HepG2 (cell line): ENCODE data around the gene DLG2. TPM values are rescaled to one million over a fixed set of nuclear protein-coding genes. Genes with fewer than 3 reads are reported as not detected.

Experiments
- ATAC-seq: fragments of 200-7000 bp; cut with Tn5 transposase; 3 replicates; pipeline ENCODE4 v1.9.1; 2020; ENCODE audit warnings: mild to moderate bottlenecking, moderate library complexity
- BruUV-seq: library from RNA; stranded (reverse); fragments of 400-500 nt; replicated peaks from 2 replicates; lab custom pipeline; 2021; lab: Mats Ljungman, UMichigan
- CTCF ChIA-PET: fragments of 300-600 bp; formaldehyde crosslinking; extraction: SDS; loops from one replicate; lab custom pipeline; 2021; ENCODE audit warnings: low total read pairs, inconsistent platforms, low intra/inter-chr PET ratio; lab: Yijun Ruan, JAX
- POLR2A ChIA-PET: fragments of 350-600 bp; sonication (Branson Sonifier 250); formaldehyde crosslinking; loops from one replicate; lab custom pipeline; 2020; ENCODE audit warnings: antibody characterized with exemption, inconsistent platforms; lab: Yijun Ruan, JAX
- DNase-seq: peaks from one replicate; pipeline ENCODE4 v3.0.0-alpha.2; 2015; ENCODE audit warnings: low spot score
- FAIRE-seq: peaks from 3 replicates; lab custom pipeline; 2011; peaks lifted over from hg19 to GRCh38; lab: Jason Lieb, UNC
- H2AFZ ChIP-seq: one replicate; pipeline ENCODE4 v1.6.1; 2011; ENCODE audit warnings: low read length, inconsistent platforms
- H3K27ac ChIP-seq: fragments of 300-600 bp; 3 replicates; pipeline ENCODE4 v1.8.0; 2011; ENCODE audit warnings: mixed run types, mild to moderate bottlenecking, mixed read lengths, low read length, inconsistent platforms; ENCODE audit not compliant: insufficient read depth; ENCODE audit errors: extremely low read length
- H3K27me3 ChIP-seq, 2 experiments: fragments of 200-600 bp in 1 of 2; 2 replicates in 1 of 2; 3 replicates in 1 of 2; pipeline versions ENCODE4 v1.6.0 to v1.8.0; 2011; ENCODE audit warnings: low read length in 2 of 2, mild to moderate bottlenecking in 2 of 2, moderate library complexity in 2 of 2, inconsistent platforms in 1 of 2; ENCODE audit not compliant: insufficient read depth in 2 of 2, control insufficient read depth in 1 of 2
- H3K36me3 ChIP-seq, 2 experiments: fragments of 200-600 bp in 1 of 2; replicated peaks in 1 of 2; 2 replicates in 1 of 2; 3 replicates in 1 of 2; pipeline versions ENCODE4 v1.5.1 to v1.8.0; 2011; ENCODE audit warnings: low read length in 2 of 2, inconsistent platforms in 1 of 2; ENCODE audit not compliant: insufficient read depth in 2 of 2, control insufficient read depth in 1 of 2
- H3K4me1 ChIP-seq: 2 replicates; pipeline ENCODE4 v1.5.1; 2012; ENCODE audit warnings: low read length, inconsistent platforms; ENCODE audit not compliant: insufficient read depth
- H3K4me2 ChIP-seq: 2 replicates; pipeline ENCODE4 v1.6.0; 2011; ENCODE audit warnings: low read depth, low read length, inconsistent platforms
- H3K4me3 ChIP-seq, 3 experiments: fragments of 200-600 bp in 1 of 3; sonication (generic), shearing (Covaris generic) in 1 of 3; replicated peaks in 1 of 3; 2 replicates each; pipeline ENCODE4 v1.5.1; 2011 to 2016; ENCODE audit warnings: low read length in 3 of 3, inconsistent platforms in 2 of 3, low read depth in 2 of 3, mild to moderate bottlenecking in 2 of 3, control low read depth in 1 of 3, mixed read lengths in 1 of 3; ENCODE audit not compliant: insufficient read depth in 1 of 3
- H3K79me2 ChIP-seq: one replicate; pipeline ENCODE4 v1.6.1; 2011; ENCODE audit warnings: low read length, inconsistent platforms; ENCODE audit not compliant: insufficient read depth
- H3K9ac ChIP-seq: 2 replicates; pipeline ENCODE4 v1.6.0; 2011; ENCODE audit warnings: mild to moderate bottlenecking, low read depth, low read length, inconsistent platforms; ENCODE audit not compliant: insufficient read depth
- H3K9me3 ChIP-seq: 2 replicates; pipeline ENCODE4 v1.5.1; 2012; ENCODE audit warnings: mild to moderate bottlenecking, low read length
- H4K20me1 ChIP-seq: 2 replicates; pipeline ENCODE4 v1.6.0; 2011; ENCODE audit warnings: inconsistent platforms, mild to moderate bottlenecking, low read length, moderate library complexity; ENCODE audit not compliant: insufficient read depth
- FOXC1 ChIP-seq: sonication (generic); formaldehyde crosslinking; IDR thresholded peaks from 2 replicates; pipeline ENCODE4 v1.8.0; 2022; ENCODE audit warnings: mild to moderate bottlenecking, missing genetic modification reagents, borderline replicate concordance
- NCOA2 ChIP-seq: sonication (generic); formaldehyde crosslinking; IDR thresholded peaks from 2 replicates; pipeline ENCODE4 v1.8.0; 2022; ENCODE audit warnings: inconsistent platforms
- ZNF33A ChIP-seq: sonication (generic); formaldehyde crosslinking; IDR thresholded peaks from 2 replicates; pipeline ENCODE4 v1.5.1; 2020; ENCODE audit warnings: missing genetic modification reagents, mild to moderate bottlenecking, moderate library complexity, borderline replicate concordance
- ZNF530 ChIP-seq: sonication (generic); formaldehyde crosslinking; IDR thresholded peaks from 2 replicates; pipeline ENCODE4 v1.5.0; 2020; ENCODE audit warnings: low read depth, mild to moderate bottlenecking, missing genetic modification reagents
- WGBS: methylation state at CpG from one replicate; pipeline ENCODE4 v1.1.6; 2017; ENCODE audit warnings: low lambda C conversion rate; 5-methylcytosine and 5-hydroxymethylcytosine counted together
- in situ Hi-C: cut with HindIII; loops from 2 replicates; pipeline ENCODE4 v1.10.0; 2017; ENCODE audit warnings: low pct_unique_long_range_greater_than_20kb; ENCODE audit not compliant: extremely low pct_ligation_motif_present
- intact Hi-C: fragments of 100-400 bp; cut with micrococcal nuclease; formaldehyde crosslinking; loops from one replicate; pipeline ENCODE4 v1.10.0; 2022; ENCODE audit not compliant: unreplicated experiment
- polyA plus RNA-seq, 8 experiments: library from polyadenylated mRNA; depleted of rRNA in 3 of 8; stranded (reverse) in 7 of 8; unstranded in 1 of 8; fragments of >200 nt; fragmentation: Illumina TruSeq in 4 of 8; extraction: Trizol in 4 of 8; gene quantifications; 2 replicates each; pipeline versions ENCODE4 v1.2.1 to v1.2.3, GENCODE V29; 2011 to 2016; ENCODE audit warnings: low read depth in 4 of 8, missing spikeins in 1 of 8, mixed read lengths in 1 of 8; ENCODE audit not compliant: insufficient read depth in 1 of 8
- total RNA-seq, 5 experiments: library from RNA; depleted of rRNA; stranded (reverse); fragments of >200 nt; fragmentation: Illumina TruSeq; extraction: Trizol; gene quantifications; 2 replicates each; pipeline ENCODE4 v1.2.3, GENCODE V29; 2016; ENCODE audit warnings: low read depth in 1 of 5
- TF ChIP-seq, protein P1 (sequence below): sonication (generic); formaldehyde crosslinking; IDR thresholded peaks from 2 replicates; pipeline ENCODE4 v1.8.1; 2023; ENCODE audit warnings: mild to moderate bottlenecking, missing genetic modification reagents
- TF ChIP-seq, protein P2 (sequence below): sonication (generic); formaldehyde crosslinking; IDR thresholded peaks from 2 replicates; pipeline ENCODE4 v1.4.0; 2020; ENCODE audit warnings: low read depth, mild to moderate bottlenecking, missing genetic modification reagents

The DLG2 gene
- total and polyA plus RNA-seq, 2 of the 13 experiments (the other 11 are each of a cell fraction or from before 2014, with no cell fraction given), result 0.46 to 1.0 TPM

DNA sequence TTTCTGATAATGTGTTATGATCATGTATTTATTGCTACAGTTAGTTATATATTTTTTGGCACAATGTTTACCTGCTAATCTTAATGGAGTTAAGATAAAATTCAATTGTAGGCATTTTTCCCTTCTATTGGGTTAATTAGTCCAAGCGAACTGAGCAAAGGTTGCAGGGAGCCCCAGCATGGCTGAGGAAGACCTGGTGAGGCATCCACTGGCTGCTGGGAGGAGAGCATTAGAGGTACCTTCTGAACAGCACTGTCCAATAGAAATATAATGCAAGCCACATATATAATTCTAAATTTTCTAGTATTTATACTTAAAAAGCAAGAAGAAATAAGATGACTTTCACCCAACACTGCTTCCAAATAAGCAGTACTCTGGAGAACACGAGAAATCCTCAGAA, 19.9 kb upstream of the DLG2 start:
- Histone ChIP-seq H3K9ac (peak overlapping the region; percentile 80), H2AFZ (peak overlapping the region; percentile 79), H3K36me3 (no peaks in the 10 kb centered on the region; a peak in 1 of 5 replicates), H3K4me1 (peaks cover 18% of the 10 kb centered on the region), H3K4me3 (peak overlapping the region; percentile 81 to 83 (median 82)), H4K20me1 (no peaks in the 10 kb centered on the region), H3K79me2 (peaks cover 17% of the 10 kb centered on the region), H3K9me3 (no peaks in the 10 kb centered on the region), H3K4me2 (peak overlapping the region; percentile 88), H3K27me3 (no peaks in the 10 kb centered on the region; a peak in 1 of 5 replicates), H3K27ac (peak overlapping the region; percentile 77)
- CTCF ChIA-PET, result no interaction called here
- DNase-seq, result no peak
- intact Hi-C loops, result loop anchor here (1.0 kb wide), 1 partner anchor 19 kb away; the partner anchor contains the start of gene TMEM126B
- in situ Hi-C loops, result loop anchor here (25.0 kb wide), 1 partner anchor 615 kb away; no protein-coding TSS in a partner anchor
- ATAC-seq, result peak; percentile 26
- WGBS, result 8% methylated on average over 2 of the region's 2 CpGs
- POLR2A ChIA-PET, result interaction anchor here (0.7 to 5.7 kb wide), 8 partner anchors 10 to 655 kb away, joined by 3 to 112 read pairs (median 4); partner anchors contain the start of genes CREBZF, DLG2, HIKESHI and PICALM
- TF ChIP-seq ZNF33A (CRISPR knock-in tag), result no peak
- TF ChIP-seq NCOA2 (CRISPR knock-in tag), result no peak
- no peak for TF ChIP-seq FOXC1 (CRISPR knock-in tag)
- TF ChIP-seq, protein P1, sequence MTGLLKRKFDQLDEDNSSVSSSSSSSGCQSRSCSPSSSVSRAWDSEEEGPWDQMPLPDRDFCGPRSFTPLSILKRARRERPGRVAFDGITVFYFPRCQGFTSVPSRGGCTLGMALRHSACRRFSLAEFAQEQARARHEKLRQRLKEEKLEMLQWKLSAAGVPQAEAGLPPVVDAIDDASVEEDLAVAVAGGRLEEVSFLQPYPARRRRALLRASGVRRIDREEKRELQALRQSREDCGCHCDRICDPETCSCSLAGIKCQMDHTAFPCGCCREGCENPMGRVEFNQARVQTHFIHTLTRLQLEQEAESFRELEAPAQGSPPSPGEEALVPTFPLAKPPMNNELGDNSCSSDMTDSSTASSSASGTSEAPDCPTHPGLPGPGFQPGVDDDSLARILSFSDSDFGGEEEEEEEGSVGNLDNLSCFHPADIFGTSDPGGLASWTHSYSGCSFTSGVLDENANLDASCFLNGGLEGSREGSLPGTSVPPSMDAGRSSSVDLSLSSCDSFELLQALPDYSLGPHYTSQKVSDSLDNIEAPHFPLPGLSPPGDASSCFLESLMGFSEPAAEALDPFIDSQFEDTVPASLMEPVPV (CRISPR knock-in tag), result no peak
- TF ChIP-seq ZNF530 (CRISPR knock-in tag), result no peak
- TF ChIP-seq, protein P2, sequence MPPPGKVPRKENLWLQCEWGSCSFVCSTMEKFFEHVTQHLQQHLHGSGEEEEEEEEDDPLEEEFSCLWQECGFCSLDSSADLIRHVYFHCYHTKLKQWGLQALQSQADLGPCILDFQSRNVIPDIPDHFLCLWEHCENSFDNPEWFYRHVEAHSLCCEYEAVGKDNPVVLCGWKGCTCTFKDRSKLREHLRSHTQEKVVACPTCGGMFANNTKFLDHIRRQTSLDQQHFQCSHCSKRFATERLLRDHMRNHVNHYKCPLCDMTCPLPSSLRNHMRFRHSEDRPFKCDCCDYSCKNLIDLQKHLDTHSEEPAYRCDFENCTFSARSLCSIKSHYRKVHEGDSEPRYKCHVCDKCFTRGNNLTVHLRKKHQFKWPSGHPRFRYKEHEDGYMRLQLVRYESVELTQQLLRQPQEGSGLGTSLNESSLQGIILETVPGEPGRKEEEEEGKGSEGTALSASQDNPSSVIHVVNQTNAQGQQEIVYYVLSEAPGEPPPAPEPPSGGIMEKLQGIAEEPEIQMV (CRISPR knock-in tag), result no peak
- FAIRE-seq, result no peak
- BruUV-seq, result no TSS peak
